Cardiac ventricle fibroblast (primary cell): ENCODE results near the gene CXCL3. TPM values are rescaled to one million over a fixed set of nuclear protein-coding genes. Genes with fewer than 3 reads are reported as not detected.

Experiments
- total RNA-seq: library from RNA; depleted of rRNA; stranded (reverse); fragments of >200 nt; gene quantifications from 2 replicates; pipeline ENCODE4 v1.2.3, GENCODE V29; 2015

Gene CXCL3
- 3.2 and 5.4 TPM in 2 replicates for total RNA-seq

GRCh38 chr4:74038425-74039314 lies at the start of gene CXCL3:
Gene CXCL3, minus strand, starts transcription at chr4:74038689. Its CDS starts 78 bp downstream, at chr4:74038611.

GRCh38 chr4:73998040-73999011 lies 40.2 kb downstream of the CXCL3 start, which contains the start of gene CXCL5:
Gene CXCL5, minus strand, starts transcription at chr4:73998677. Its CDS starts 96 bp downstream, at chr4:73998581.

GRCh38 chr4:73988061-73988460 lies 50.4 kb downstream of the CXCL3 start, which contains the start of gene PPBP:
Gene PPBP, minus strand, starts transcription at chr4:73988190. Its CDS starts 87 bp downstream, at chr4:73988103.

Other genes starting within 250 kb of the CXCL3 start
- gene CXCL6, start 202.0 kb downstream of the CXCL3 start, total RNA-seq: 68.1 and 87.1 TPM in 2 replicates
- 2.6 TPM in 1 of 2 replicates, not detected in the other for gene PF4V1, start 185.4 kb downstream of the CXCL3 start, total RNA-seq
- 54.5 and 69.2 TPM in 2 replicates for gene CXCL1, start 169.3 kb downstream of the CXCL3 start, total RNA-seq
- gene PF4, start 56.7 kb downstream of the CXCL3 start, total RNA-seq: 0.81 and 7.2 TPM in 2 replicates
- not detected in 2 replicates for gene PPBP, start 50.5 kb downstream of the CXCL3 start, total RNA-seq
- gene CXCL5, start 40.0 kb downstream of the CXCL3 start, total RNA-seq: 2.9 and 3.4 TPM in 2 replicates
- 24.0 and 24.7 TPM in 2 replicates for gene CXCL2, start 60.5 kb upstream of the CXCL3 start, total RNA-seq
- gene MTHFD2L, start 119.4 kb upstream of the CXCL3 start, total RNA-seq: 2.4 and 5.7 TPM in 2 replicates